NCI-H2196 treated with DMSO at 0.1 percent for 48 hours (cell line): ENCODE data around the gene RYR3.

ENCODE experiments used
- DNase-seq: peaks from one replicate; lab custom pipeline; 2025; ENCODE audit not compliant: unreplicated experiment; lab: John Stamatoyannopoulos, UW

RYR3 gene

GRCh38 chr15:33746203-33746602 is 435.4 kb downstream of the RYR3 start:
- no peak for DNase-seq

- DNase-seq = no peak
Measured at GRCh38 chr15:33753012-33753411, 442.2 kb downstream of the RYR3 start.

DNA sequence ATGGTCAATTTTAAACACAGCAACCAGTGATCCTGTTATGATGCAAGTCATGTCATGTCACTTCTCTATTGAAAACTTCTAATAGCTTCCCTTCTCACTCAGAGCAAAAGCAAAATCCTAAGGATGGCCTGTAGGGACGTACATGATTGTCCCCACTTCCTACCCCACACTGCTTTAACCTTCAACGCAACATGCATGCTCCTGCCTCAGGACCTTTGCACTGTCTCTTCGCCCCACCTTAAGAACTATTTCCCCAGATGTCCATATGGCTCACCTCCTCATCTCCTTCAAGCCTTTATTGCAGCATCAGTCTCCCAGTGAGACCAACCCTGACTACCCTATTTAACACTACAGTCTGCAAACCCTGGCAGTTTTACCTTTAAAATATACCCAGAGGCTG is 443.5 kb downstream of the RYR3 start:
- no peak for DNase-seq

DNA sequence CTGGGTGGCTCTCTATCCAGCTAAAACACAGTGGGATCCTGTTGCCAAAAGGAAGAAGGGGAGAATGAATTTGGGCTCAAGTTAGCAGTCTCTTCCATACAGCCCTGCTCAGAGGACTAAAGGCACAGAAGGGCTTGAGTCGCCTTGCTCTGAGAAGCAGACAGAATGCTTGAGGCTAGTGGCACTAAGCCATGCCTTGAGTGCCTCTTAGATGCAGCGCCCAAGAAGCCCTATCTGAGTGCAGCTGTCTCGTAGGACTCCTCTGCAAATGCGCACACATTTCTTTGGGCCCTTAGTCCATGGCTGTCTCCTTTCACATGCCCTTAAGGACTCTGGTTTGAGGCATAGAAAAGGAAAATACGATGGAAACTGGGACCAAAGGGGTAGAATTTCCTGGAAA is 446.2 kb downstream of the RYR3 start:
- no peak for DNase-seq

DNA sequence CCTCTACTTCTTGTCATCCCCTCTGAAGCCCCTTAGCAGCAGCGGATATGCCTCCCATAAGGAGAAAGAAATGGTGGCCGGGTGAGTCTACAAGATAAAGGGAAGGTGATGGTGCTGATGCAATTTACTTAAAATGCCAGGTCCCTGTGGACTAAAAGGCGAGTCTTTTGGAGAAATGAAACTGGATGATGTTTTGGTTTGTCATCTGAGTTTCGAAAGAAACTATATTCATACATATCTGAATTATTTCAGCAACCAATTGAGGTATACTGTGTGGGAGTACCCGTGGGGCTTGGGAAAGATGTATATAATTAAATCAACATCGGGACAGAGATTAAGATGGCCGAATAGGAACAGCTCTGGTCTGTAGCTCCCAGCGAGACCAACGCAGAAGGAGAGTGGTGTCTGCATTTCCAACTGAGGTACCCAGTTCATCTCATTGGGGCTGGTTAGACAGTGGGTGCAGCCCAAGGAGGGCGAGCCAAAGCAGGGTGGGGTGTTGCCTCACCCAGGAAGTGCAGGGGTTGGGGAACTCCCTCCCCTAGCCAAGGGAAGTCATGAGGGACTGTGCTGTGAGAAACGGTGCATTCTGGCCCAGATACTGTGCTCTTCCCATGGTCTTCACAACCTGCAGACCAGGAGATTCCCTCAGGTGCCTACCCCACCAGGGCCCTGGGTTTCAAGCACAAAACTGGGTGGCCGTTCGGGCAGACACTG is 446.9 kb downstream of the RYR3 start:
- no peak for DNase-seq

DNA sequence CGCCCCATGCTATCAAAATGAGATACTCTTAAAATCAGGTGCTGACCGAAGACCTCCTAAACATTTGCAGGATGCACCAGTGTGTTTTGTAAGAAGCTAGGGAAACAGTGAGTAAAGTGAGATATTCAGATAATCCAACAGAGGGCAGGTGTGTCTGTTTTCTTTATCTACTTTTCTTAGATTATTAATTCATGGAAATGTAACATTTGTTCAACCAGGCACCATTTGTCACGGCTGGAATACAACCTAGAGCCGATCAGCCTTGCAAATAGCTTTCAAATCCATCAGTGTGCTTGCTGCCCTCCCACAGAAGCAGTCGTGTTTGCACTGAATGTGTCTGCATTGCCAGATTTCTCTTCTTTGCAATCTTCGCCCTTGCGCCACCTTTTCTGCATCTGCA is 455.6 kb downstream of the RYR3 start:
- no peak for DNase-seq

DNA sequence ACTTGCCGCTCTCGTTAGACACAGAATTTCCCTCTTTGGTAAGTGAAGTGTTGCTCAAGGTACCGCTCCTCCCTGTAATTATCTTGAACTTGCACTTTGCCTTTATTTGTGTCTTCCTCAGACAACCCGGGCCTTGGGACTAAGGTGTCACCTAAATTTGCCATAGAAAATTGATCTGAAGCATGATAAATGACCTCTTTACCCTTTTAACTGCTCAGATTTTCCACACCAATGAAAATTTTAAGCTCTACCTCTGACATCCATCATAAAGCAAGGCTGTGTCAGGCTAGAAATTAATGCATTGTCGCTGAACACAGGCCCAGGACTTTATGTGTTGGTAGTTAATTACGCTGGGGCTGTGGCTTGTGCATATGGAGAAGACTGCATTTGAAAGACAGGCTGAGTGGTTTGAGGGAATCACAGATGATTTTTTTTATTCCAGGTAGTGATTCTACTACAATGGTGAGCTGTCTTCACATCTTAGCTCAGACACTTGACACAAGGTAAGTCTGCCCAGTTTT is 458.0 kb downstream of the RYR3 start:
- no peak for DNase-seq

GRCh38 chr15:33773969-33774368 is 463.2 kb downstream of the RYR3 start:
- DNase-seq = no peak

- no peak for DNase-seq
Measured at GRCh38 chr15:33778852-33779251, 468.1 kb downstream of the RYR3 start.

GRCh38 chr15:33780011-33780768 is 469.4 kb downstream of the RYR3 start:
- no peak for DNase-seq

GRCh38 chr15:33782966-33783365 is 472.2 kb downstream of the RYR3 start:
- DNase-seq = no peak

DNA sequence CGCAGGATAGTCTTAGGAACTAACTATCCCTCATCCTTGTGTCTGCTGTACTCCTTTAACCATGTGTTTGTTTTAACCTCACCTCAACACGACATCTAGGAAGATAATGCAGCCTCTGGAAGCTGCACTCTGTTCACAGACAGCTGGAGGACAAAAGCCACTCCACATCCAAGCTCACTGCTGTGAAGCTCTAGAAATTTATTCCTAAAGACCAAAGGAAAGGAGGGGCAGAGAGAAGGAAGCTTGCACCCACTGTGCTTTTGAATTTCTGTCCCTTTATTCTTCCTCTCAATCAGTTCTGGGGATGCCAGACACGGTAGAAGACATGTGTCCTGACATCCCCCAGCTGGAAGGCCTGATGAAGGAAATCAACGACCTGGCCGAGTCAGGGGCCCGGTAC is 474.6 kb downstream of the RYR3 start:
- no peak for DNase-seq

GRCh38 chr15:33788906-33789540 is 478.3 kb downstream of the RYR3 start:
- DNase-seq = no peak

GRCh38 chr15:33794453-33794852 is 483.7 kb downstream of the RYR3 start:
- DNase-seq = no peak

DNA sequence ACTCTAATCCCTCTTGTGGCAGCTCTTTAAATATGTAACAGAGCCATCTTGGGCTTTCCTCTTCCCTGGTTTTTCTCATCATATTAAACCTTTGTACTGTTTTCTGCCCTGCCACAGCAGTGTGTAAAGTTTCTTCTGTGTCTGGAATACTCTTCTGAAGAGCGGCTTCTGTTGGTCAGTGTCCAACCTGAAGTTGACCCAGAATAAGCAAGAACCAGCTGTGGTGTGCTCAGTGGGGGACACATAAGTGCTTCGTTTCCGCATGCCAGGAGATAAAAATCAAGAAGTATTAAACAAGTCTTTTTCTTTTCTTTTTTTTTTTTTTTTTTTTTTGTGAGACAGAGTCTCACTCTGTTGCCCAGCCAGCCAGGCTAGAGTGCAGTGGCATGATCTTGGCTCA is 484.3 kb downstream of the RYR3 start:
- no peak for DNase-seq

DNA sequence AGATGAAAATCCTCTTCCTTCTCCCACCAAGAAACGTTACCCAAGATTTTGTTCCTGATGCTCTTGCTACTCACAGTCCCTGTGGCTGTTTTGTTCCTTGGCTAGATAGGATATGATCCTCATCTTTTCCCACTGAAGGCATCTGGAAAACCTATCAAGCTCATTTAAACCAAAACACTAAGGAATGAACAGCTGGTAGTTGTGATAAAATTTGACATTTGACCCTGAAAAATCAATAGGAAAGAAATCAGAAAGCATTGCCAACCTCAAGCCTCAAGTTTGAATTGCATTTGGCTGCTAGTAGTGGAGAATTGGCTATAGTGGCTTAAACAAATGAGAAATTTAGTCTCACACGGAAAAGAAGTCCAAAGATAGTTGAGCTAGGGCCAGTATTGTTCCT is 486.9 kb downstream of the RYR3 start:
- DNase-seq = no peak

DNA sequence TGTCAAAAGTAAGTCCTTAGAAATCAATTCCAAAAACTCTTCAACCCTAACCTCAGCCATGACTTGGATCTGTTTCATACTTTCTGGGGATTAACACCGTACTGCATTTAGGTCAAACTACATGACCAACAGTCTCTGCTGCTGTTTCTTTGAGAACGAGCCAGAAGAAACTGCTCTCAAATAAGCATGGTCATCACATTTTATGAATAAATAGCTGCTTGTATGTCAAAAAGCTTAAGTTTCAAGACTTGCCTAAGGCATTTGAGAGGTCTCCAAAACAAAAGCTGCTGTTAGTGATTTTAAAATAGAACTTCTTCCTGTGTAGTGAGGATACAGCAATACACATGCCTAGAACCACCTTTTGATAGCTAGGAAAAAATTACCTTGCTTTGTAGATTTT is 491.2 kb downstream of the RYR3 start:
- no peak for DNase-seq

DNA sequence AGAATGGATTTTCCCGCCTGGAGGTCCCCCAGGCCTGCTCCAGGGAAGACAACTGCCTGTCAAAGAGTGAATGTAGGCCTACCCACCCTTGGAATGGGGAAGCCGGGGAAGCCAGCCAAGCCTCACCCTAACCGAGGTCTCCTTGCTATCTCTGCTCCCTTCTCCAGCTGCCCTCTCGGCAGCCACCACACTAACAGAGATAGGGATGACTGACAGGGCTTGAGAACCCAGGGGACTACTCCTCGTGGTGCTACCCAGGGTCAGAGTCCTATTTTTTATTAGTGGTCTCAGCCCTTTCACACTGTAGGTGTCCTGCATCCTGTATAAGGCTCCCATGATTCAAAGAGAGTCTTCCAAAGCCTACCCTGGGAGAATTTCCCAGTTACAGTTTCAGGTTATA is 496.9 kb downstream of the RYR3 start:
- DNase-seq = no peak

DNA sequence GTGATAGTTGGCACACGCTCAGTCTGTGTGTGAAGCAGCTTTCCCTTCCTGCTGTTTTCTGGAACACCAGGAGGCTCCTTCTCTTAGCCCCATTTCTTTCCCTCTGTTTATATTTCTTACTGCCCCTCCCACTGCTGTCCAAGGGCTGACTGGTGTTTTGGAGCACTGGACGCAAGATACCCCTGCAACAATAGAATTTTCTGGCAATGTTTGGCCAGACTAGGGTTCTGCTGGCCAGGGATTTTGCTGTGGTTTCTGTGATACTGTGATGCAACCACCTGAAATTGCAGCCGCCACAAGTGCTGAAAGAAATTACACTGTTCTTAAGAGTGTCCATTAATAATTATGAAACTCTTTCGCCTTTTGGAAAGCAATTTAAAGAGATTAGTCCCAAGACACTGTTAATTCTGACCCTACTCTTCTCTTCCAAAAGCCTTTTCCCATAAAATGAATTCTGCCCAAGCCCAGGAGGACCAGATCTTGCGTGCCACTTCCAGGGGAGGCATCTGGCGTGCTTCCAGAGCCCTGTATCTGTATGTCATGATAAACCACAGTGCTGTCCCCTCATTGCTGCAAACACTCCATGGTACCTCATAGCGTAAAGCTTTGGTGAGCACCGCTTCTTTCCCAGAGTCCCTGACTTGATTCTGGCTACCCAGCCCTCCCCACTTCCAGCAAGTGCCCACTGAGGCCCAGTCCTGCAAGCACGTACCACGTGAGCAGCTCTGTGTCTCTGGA is 498.1 kb downstream of the RYR3 start:
- no peak for DNase-seq

GRCh38 chr15:33810073-33810595 is 499.4 kb downstream of the RYR3 start:
- no peak for DNase-seq

GRCh38 chr15:33810806-33811205 is 500.0 kb downstream of the RYR3 start:
- no peak for DNase-seq
